ENCODE measurements around the gene EEIG1. TPM values are rescaled to one million over a fixed set of nuclear protein-coding genes. Genes with fewer than 3 reads are reported as not detected.

The EEIG1 gene
- total RNA-seq, 1 donor from 2014 or later = 41.4 TPM

- Mint-ChIP-seq H3K36me3 (ENCODE audit: unreplicated experiment) (no peaks in the 10 kb centered on the region), H3K9me3 (ENCODE audit: unreplicated experiment) (no peaks in the 10 kb centered on the region), H3K27ac (ENCODE audit: unreplicated experiment) (no peak overlapping the region), H3K4me3 (ENCODE audit: unreplicated experiment) (no peak overlapping the region), H3K27me3 (ENCODE audit: unreplicated experiment) (no peaks in the 10 kb centered on the region), H3K4me1 (ENCODE audit: unreplicated experiment) (no peaks in the 10 kb centered on the region)
- no peak for TF ChIP-seq CTCF (IDR thresholded peaks at IDR 0.05)
- DNase-seq (ENCODE audit: extremely low spot score, unreplicated experiment) = no peak
Measured at GRCh38 chr9:127990554-127990953, 9.8 kb upstream of the EEIG1 start.

- no peak for DNase-seq (ENCODE audit: extremely low spot score, unreplicated experiment)
- no peaks in the 10 kb centered on the region for H3K27me3 Mint-ChIP-seq (ENCODE audit: unreplicated experiment)
- no peak for TF ChIP-seq CTCF (IDR thresholded peaks at IDR 0.05)
- no peak overlapping the region for H3K27ac Mint-ChIP-seq (ENCODE audit: unreplicated experiment)
- H3K4me3 Mint-ChIP-seq (ENCODE audit: unreplicated experiment) = no peak overlapping the region
- no peaks in the 10 kb centered on the region for H3K36me3 Mint-ChIP-seq (ENCODE audit: unreplicated experiment)
- H3K4me1 Mint-ChIP-seq (ENCODE audit: unreplicated experiment) = no peaks in the 10 kb centered on the region
- no peaks in the 10 kb centered on the region for H3K9me3 Mint-ChIP-seq (ENCODE audit: unreplicated experiment)
Measured at GRCh38 chr9:127989094-127989493, 8.3 kb upstream of the EEIG1 start.

- Mint-ChIP-seq H3K4me1 (ENCODE audit: unreplicated experiment) (no peaks in the 10 kb centered on the region), H3K4me3 (ENCODE audit: unreplicated experiment) (no peak overlapping the region), H3K9me3 (ENCODE audit: unreplicated experiment) (no peaks in the 10 kb centered on the region), H3K36me3 (ENCODE audit: unreplicated experiment) (no peaks in the 10 kb centered on the region), H3K27ac (ENCODE audit: unreplicated experiment) (no peak overlapping the region), H3K27me3 (ENCODE audit: unreplicated experiment) (no peaks in the 10 kb centered on the region)
- no peak for DNase-seq (ENCODE audit: extremely low spot score, unreplicated experiment)
- TF ChIP-seq CTCF (IDR thresholded peaks at IDR 0.05) = no peak
Measured at GRCh38 chr9:127987103-127987614, 6.4 kb upstream of the EEIG1 start.

GRCh38 chr9:127985011-127985410 lies 4.2 kb upstream of the EEIG1 start:
- no peak overlapping the region for H3K27ac Mint-ChIP-seq (ENCODE audit: unreplicated experiment)
- H3K4me3 Mint-ChIP-seq (ENCODE audit: unreplicated experiment) = no peak overlapping the region
- no peaks in the 10 kb centered on the region for H3K27me3 Mint-ChIP-seq (ENCODE audit: unreplicated experiment)
- no peak for TF ChIP-seq CTCF (IDR thresholded peaks at IDR 0.05)
- peaks cover 10% of the 10 kb centered on the region for H3K4me1 Mint-ChIP-seq (ENCODE audit: unreplicated experiment)
- no peaks in the 10 kb centered on the region for H3K36me3 Mint-ChIP-seq (ENCODE audit: unreplicated experiment)
- DNase-seq (ENCODE audit: extremely low spot score, unreplicated experiment) = no peak
- H3K9me3 Mint-ChIP-seq (ENCODE audit: unreplicated experiment) = no peaks in the 10 kb centered on the region

GRCh38 chr9:127983847-127984289 lies 3.1 kb upstream of the EEIG1 start:
- Mint-ChIP-seq H3K27me3 (ENCODE audit: unreplicated experiment) (no peaks in the 10 kb centered on the region), H3K36me3 (ENCODE audit: unreplicated experiment) (no peaks in the 10 kb centered on the region), H3K27ac (ENCODE audit: unreplicated experiment) (no peak overlapping the region), H3K9me3 (ENCODE audit: unreplicated experiment) (no peaks in the 10 kb centered on the region), H3K4me1 (ENCODE audit: unreplicated experiment) (peaks cover 19% of the 10 kb centered on the region), H3K4me3 (ENCODE audit: unreplicated experiment) (no peak overlapping the region)
- TF ChIP-seq CTCF (IDR thresholded peaks at IDR 0.05) = no peak
- no peak for DNase-seq (ENCODE audit: extremely low spot score, unreplicated experiment)
